MCF 10A (cell line): ENCODE results near the gene NPPC. TPM values are rescaled to one million over a fixed set of nuclear protein-coding genes. Genes with fewer than 3 reads are reported as not detected.

Experiments used
- BruUV-seq: library from RNA; stranded (reverse); fragments of 400-500 nt; replicated peaks from 2 replicates; lab custom pipeline; 2021; lab: Mats Ljungman, UMichigan
- CTCF ChIA-PET: fragments of 300-600 bp; sonication (Branson Sonifier 250); formaldehyde crosslinking; extraction: SDS; loops from one replicate; lab custom pipeline; 2021; ENCODE audit warnings: antibody characterized with exemption, inconsistent platforms; lab: Yijun Ruan, JAX
- POLR2A ChIA-PET: fragments of 300-600, 350-650 bp; sonication (Branson Sonifier 250); formaldehyde crosslinking; extraction: SDS; loops from one replicate; lab custom pipeline; 2020; ENCODE audit warnings: antibody characterized with exemption, inconsistent platforms; lab: Yijun Ruan, JAX
- DNase-seq: peaks from one replicate; pipeline ENCODE4 v3.0.0-alpha.2; 2018; ENCODE audit not compliant: unreplicated experiment
- H3K27ac Mint-ChIP-seq: one replicate; pipeline ENCODE4 v1.8.0; 2022; ENCODE audit warnings: mild to moderate bottlenecking, low read depth, mixed read lengths; ENCODE audit not compliant: unreplicated experiment
- H3K27me3 Mint-ChIP-seq: one replicate; pipeline ENCODE4 v1.8.0; 2022; ENCODE audit warnings: mixed read lengths; ENCODE audit not compliant: insufficient read depth, unreplicated experiment
- H3K36me3 Mint-ChIP-seq: one replicate; pipeline ENCODE4 v1.8.0; 2022; ENCODE audit warnings: mild to moderate bottlenecking, moderate library complexity, mixed read lengths; ENCODE audit not compliant: insufficient read depth, unreplicated experiment
- H3K4me1 Mint-ChIP-seq: one replicate; pipeline ENCODE4 v1.8.0; 2022; ENCODE audit warnings: mixed read lengths; ENCODE audit not compliant: insufficient read depth, unreplicated experiment
- H3K4me3 Mint-ChIP-seq: one replicate; pipeline ENCODE4 v1.8.0; 2022; ENCODE audit warnings: mild to moderate bottlenecking, moderate library complexity, mixed read lengths; ENCODE audit not compliant: unreplicated experiment
- H3K9me3 Mint-ChIP-seq: one replicate; pipeline ENCODE4 v1.8.0; 2022; ENCODE audit warnings: mixed read lengths; ENCODE audit not compliant: unreplicated experiment
- intact Hi-C: fragments of 100-400 bp; cut with micrococcal nuclease; formaldehyde crosslinking; loops from 2 replicates; pipeline ENCODE4 v1.14.1; 2022
- microRNA-seq: library from miRNA; unstranded; fragments of <30 nt; microRNA quantifications from one replicate; pipeline ENCODE4 v1.2.0, GENCODE V29; 2022
- total RNA-seq: library from RNA; stranded (reverse); gene quantifications from 2 replicates; pipeline ENCODE4 v1.2.3, GENCODE V29; 2022
- TF ChIP-seq, protein P1 (sequence below): fragments of 200-600 bp; IDR thresholded peaks from one replicate; pipeline ENCODE4 v1.8.0; 2022; ENCODE audit warnings: antibody characterized with exemption, mild to moderate bottlenecking; ENCODE audit not compliant: unreplicated experiment

NPPC gene
- total RNA-seq, 1 experiment from 2014 or later = not detected

DNA sequence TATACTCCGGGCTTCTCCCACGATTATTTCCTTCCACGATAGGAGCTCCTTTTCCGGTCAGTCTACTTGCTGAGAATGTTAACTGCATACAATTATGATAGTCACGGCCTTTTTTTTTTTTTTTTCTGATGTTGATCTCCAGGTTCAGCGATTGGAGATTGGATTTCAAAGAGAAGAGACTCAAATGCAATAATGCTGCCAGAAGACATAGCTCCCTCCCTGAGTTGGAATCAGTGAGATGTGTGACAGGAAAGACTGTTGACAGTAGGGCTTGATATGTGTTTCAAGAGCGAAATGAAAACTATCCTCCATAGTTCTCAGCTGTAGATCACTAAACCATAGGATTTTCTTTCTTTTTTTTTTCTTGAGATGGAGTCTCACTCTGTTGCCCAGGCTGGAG lies 47.0 kb downstream of the NPPC start:
- TF ChIP-seq, protein P1, sequence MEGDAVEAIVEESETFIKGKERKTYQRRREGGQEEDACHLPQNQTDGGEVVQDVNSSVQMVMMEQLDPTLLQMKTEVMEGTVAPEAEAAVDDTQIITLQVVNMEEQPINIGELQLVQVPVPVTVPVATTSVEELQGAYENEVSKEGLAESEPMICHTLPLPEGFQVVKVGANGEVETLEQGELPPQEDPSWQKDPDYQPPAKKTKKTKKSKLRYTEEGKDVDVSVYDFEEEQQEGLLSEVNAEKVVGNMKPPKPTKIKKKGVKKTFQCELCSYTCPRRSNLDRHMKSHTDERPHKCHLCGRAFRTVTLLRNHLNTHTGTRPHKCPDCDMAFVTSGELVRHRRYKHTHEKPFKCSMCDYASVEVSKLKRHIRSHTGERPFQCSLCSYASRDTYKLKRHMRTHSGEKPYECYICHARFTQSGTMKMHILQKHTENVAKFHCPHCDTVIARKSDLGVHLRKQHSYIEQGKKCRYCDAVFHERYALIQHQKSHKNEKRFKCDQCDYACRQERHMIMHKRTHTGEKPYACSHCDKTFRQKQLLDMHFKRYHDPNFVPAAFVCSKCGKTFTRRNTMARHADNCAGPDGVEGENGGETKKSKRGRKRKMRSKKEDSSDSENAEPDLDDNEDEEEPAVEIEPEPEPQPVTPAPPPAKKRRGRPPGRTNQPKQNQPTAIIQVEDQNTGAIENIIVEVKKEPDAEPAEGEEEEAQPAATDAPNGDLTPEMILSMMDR = no peak
- DNase-seq = no peak
- no peak overlapping the region for H3K27ac Mint-ChIP-seq
- POLR2A ChIA-PET = interaction anchor here (0.6 kb wide), 1 partner anchor 586 kb away, joined by 3 read pairs; no protein-coding TSS in a partner anchor
- peaks cover 40% of the 10 kb centered on the region for H3K27me3 Mint-ChIP-seq
- CTCF ChIA-PET = interaction anchor here (0.7 to 1.2 kb wide), 2 partner anchors 23 to 566 kb away, joined by 3 to 4 read pairs; no protein-coding TSS in a partner anchor
- H3K36me3 Mint-ChIP-seq = no peaks in the 10 kb centered on the region
- H3K4me3 Mint-ChIP-seq = no peak overlapping the region
- BruUV-seq = no TSS peak
- intact Hi-C loops = no loop called here
- no peaks in the 10 kb centered on the region for H3K9me3 Mint-ChIP-seq
- H3K4me1 Mint-ChIP-seq = no peaks in the 10 kb centered on the region

DNA sequence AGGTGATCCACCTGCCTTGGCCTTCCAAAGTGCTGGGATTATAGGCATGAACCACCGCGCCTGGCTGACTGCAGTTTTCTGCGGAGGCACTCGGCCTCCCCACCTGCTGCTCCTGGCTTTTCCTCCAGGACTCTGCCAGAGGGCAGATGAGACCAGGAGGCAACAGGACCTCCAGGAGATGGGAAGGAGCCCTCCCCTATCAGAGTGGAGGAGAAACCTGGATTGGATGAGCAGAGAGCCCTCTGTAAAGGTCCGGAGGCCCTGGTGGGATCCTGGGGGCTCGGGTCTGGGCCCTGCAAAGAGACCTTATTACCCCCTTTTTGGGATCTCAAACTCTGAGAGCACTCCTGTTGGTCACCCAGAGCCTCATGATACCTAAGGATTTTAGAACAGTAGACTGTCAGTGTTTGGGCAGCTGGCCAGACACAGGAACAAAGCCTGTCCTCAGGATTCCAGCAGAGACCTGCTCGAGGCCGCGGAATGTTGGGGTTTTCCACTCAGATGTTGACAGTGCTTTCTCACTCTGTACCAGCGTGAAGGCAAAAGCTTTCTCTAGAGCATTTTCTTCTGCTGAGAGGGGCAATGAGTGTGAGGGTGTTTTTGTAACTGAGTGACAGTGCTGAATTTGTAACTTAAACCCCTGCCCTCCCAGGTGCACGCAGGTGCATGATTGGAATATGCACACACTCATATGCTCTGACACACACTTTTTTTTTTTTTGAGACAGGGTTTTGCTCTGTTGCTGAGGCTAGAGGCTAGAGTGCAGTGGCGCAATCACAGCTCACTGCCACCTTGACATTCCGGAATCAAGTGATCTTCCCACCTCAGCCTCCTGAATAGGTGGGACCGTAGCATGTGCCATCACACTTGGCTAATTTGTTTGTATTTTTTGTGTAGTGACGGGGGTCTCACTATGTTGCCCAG lies 48.4 kb downstream of the NPPC start:
- intact Hi-C loops = no loop called here
- ChIA-PET POLR2A (interaction anchor here (0.6 kb wide), 2 partner anchors 92 to 251 kb away, joined by 3 to 4 read pairs; no protein-coding TSS in a partner anchor), CTCF (no interaction called here)
- DNase-seq = peak; percentile 68
- Mint-ChIP-seq H3K27me3 (peaks cover 25% of the 10 kb centered on the region), H3K36me3 (no peaks in the 10 kb centered on the region), H3K4me3 (no peak overlapping the region), H3K27ac (no peak overlapping the region), H3K4me1 (no peaks in the 10 kb centered on the region), H3K9me3 (no peaks in the 10 kb centered on the region)
- TF ChIP-seq, protein P1 = no peak
- BruUV-seq = no TSS peak

DNA sequence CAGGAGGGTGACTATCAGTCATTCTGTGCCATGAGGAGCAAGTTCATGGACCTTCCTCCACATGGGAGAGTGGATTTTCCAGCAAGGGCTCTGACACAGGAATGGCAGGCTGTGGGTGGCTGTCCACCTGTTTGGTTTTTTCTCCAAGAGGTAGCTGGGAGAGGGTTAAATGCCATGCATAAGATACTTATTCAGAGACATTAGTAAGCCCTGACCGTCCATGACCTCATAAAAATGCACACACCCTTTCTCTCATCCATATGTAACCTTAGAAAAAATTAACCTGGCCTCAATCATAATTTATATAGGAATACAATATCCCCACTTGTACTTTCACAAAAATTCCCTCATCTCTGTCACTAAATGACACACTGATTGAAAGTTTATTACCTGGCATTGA lies 51.3 kb downstream of the NPPC start:
- no peaks in the 10 kb centered on the region for H3K4me1 Mint-ChIP-seq
- no peak for DNase-seq
- no TSS peak for BruUV-seq
- intact Hi-C loops = no loop called here
- peaks cover 10% of the 10 kb centered on the region for H3K27me3 Mint-ChIP-seq
- peaks cover 4% of the 10 kb centered on the region for H3K9me3 Mint-ChIP-seq
- no peak overlapping the region for H3K27ac Mint-ChIP-seq
- no peak overlapping the region for H3K4me3 Mint-ChIP-seq
- POLR2A ChIA-PET = no interaction called here
- CTCF ChIA-PET = interaction anchor here (0.5 to 0.6 kb wide), 2 partner anchors 21 to 22 kb away, joined by 3 read pairs; no protein-coding TSS in a partner anchor
- no peaks in the 10 kb centered on the region for H3K36me3 Mint-ChIP-seq
- TF ChIP-seq, protein P1 = no peak

Small RNA genes lying within 50 kb of the gene (microRNA-seq; reads per million reads assigned to microRNA genes)
- gene MIR1471 = not detected

Other genes starting within 250 kb of the NPPC start
- gene PTMA, start 217.9 kb downstream of the NPPC start, total RNA-seq = 501 and 713 TPM in 2 replicates
- gene PDE6D, start 145.1 kb downstream of the NPPC start, total RNA-seq = 13.2 and 20.6 TPM in 2 replicates
- 41.5 and 49.9 TPM in 2 replicates for gene COPS7B, start 140.0 kb downstream of the NPPC start, total RNA-seq
- 32.6 and 47.4 TPM in 2 replicates for gene DIS3L2, start 35.3 kb upstream of the NPPC start, total RNA-seq